Measurements from ENCODE around the gene ZNF764. TPM values are rescaled to one million over a fixed set of nuclear protein-coding genes. Genes with fewer than 3 reads are reported as not detected.

ZNF764 gene
- total and polyA plus RNA-seq, 9 of the 15 experiments (the other 6 are each of a cell fraction or from before 2014, with no cell fraction given): 0.69 to 10.1 (median 4.1) TPM

GRCh38 chr16:30585400-30586191 is 27.4 kb upstream of the ZNF764 start, which contains the start of gene ZNF785 (continued):
- TF ChIP-seq E2F3 (CRISPR knock-in tag; IDR thresholded peaks at IDR 0.05): peak; percentile 92
- TF ChIP-seq TSC22D4 (tag; IDR thresholded peaks at IDR 0.05): no peak
- peak; percentile 63; the same call in 1 of the 2 replicates for TF ChIP-seq BRD4 (IDR thresholded peaks at IDR 0.05)
- TF ChIP-seq HNRNPUL1 (IDR thresholded peaks at IDR 0.05; ENCODE audit: low read length): no peak
- peak; percentile 54; the same call in 1 of the 2 replicates for TF ChIP-seq HDAC8 (tag; IDR thresholded peaks at IDR 0.05)
- TF ChIP-seq ARNT (IDR thresholded peaks at IDR 0.05): peak; percentile 59 to 84; a peak in 2 of 4 replicates
- TF ChIP-seq TCF7 (IDR thresholded peaks at IDR 0.05; ENCODE audit: borderline replicate concordance): peak; percentile 50
- peak; percentile 14 for TF ChIP-seq CTCFL (IDR thresholded peaks at IDR 0.05; ENCODE audit: borderline replicate concordance, insufficient read depth, low read depth, low read length, poor library complexity, severe bottlenecking)
- peak; percentile 88 for TF ChIP-seq ZNF76 (CRISPR knock-in tag; IDR thresholded peaks at IDR 0.05; ENCODE audit: borderline replicate concordance)
- peak; percentile 95 for TF ChIP-seq ARID4B (CRISPR knock-in tag; IDR thresholded peaks at IDR 0.05)
- TF ChIP-seq KLF10 (CRISPR knock-in tag; IDR thresholded peaks at IDR 0.05): no peak
- peak; percentile 78 for TF ChIP-seq JUN (IDR thresholded peaks at IDR 0.05; ENCODE audit: borderline replicate concordance, low read depth, low read length)
- peak; percentile 10; the same call in 1 of the 2 replicates for TF ChIP-seq JUN (CRISPR knock-in tag; IDR thresholded peaks at IDR 0.05; ENCODE audit: borderline replicate concordance)
- no peak for TF ChIP-seq RUNX1 (IDR thresholded peaks at IDR 0.05; ENCODE audit: low read depth)
- TF ChIP-seq TOE1 (IDR thresholded peaks at IDR 0.05; ENCODE audit: borderline replicate concordance): peak; percentile 79
- TF ChIP-seq TOE1 (CRISPR knock-in tag; IDR thresholded peaks at IDR 0.05; ENCODE audit: borderline replicate concordance, low read depth): peak; percentile 84; the same call in 1 of the 2 replicates
- no peak for TF ChIP-seq ZKSCAN3 (CRISPR knock-in tag; IDR thresholded peaks at IDR 0.05)
- TF ChIP-seq THRA (IDR thresholded peaks at IDR 0.05): no peak

All from K562 (cell line).